H1 (cell line): ENCODE data around the gene KRTAP9-6.
"Not testable (repeated sequence)": the region's sequence is repeated elsewhere in the genome, so short reads cannot be mapped to it uniquely, and the experiment has no call there.

Experiments
- BACH1 ChIP-seq: IDR thresholded peaks from 2 replicates; pipeline ENCODE4 v1.6.1; 2012; ENCODE audit warnings: low read length, improper control_type of control experiment
- JUN ChIP-seq: IDR thresholded peaks from 2 replicates; pipeline ENCODE4 v1.6.1; 2011; ENCODE audit warnings: low read depth, mild to moderate bottlenecking, improper control_type of control experiment, low read length
- POLR2A ChIP-seq, 2 experiments: IDR thresholded peaks; 1 replicate in 1 of 2; 2 replicates in 1 of 2; pipeline ENCODE4 v1.6.1; 2011; ENCODE audit warnings: low read depth in 2 of 2, low read length in 2 of 2, mild to moderate bottlenecking in 2 of 2; ENCODE audit errors: control extremely low read depth in 1 of 2

GRCh38 chr17:41255381-41256290 is 9.5 kb upstream of the KRTAP9-6 start, which contains the start of gene KRTAP9-9:
- not testable (repeated sequence) for TF ChIP-seq BACH1; JUN; POLR2A (IDR thresholded peaks at IDR 0.05; ENCODE audit: control extremely low read depth in 1 of 2, low read depth in 2 of 2, low read length in 2 of 2)
